ENCODE data around the gene FEM1C. TPM values are rescaled to one million over a fixed set of nuclear protein-coding genes. Genes with fewer than 3 reads are reported as not detected.

Gene FEM1C
- polyA plus RNA-seq, 1 donor (not counting 4 experiments of a cell fraction or from before 2014, with no cell fraction given), result 11.9 TPM

GRCh38 chr5:115545351-115545882, 842 bp upstream of the FEM1C start:
- no peak overlapping the region for H3K9ac ChIP-seq (ENCODE audit: control insufficient read depth, extremely low read depth, insufficient read depth, low read length)
- no peaks in the 10 kb centered on the region for H3K36me3 ChIP-seq (ENCODE audit: control insufficient read depth in 2 of 2, extremely low read depth in 1 of 2, insufficient read depth in 2 of 2, low read length in 2 of 2)
- no peaks in the 10 kb centered on the region for H3K27me3 ChIP-seq (ENCODE audit: control insufficient read depth, extremely low read depth, insufficient read depth, low read length)
- H4K20me1 ChIP-seq (ENCODE audit: control insufficient read depth, extremely low read depth, insufficient read depth, low read length), result peaks cover 3% of the 10 kb centered on the region
- TF ChIP-seq CTCF (optimal IDR thresholded peaks at IDR 0.05 in 1 of 3, IDR thresholded peaks at IDR 0.05 in 1 of 3, conservative IDR thresholded peaks at IDR 0.05 in 1 of 3; ENCODE audit: extremely low read depth in 1 of 3, insufficient read depth in 2 of 3, low read length in 3 of 3), result no peak
- dilution Hi-C loops (cut with MboI; ENCODE audit: extremely low pct_ligation_motif_present, low sequenced_read_pairs), result no loop called here
- H3K4me3 ChIP-seq (ENCODE audit: control insufficient read depth in 2 of 3, extremely low read depth in 1 of 3, insufficient read depth in 2 of 3, low read depth in 1 of 3, low read length in 3 of 3), result no peak overlapping the region
- peak overlapping the region; percentile 83 for H2AFZ ChIP-seq (ENCODE audit: control insufficient read depth, low read length)
- no peaks in the 10 kb centered on the region for H3K9me3 ChIP-seq (ENCODE audit: control insufficient read depth, low read depth, low read length)
- DNase-seq (ENCODE audit: low read depth, low spot score) (no peak), FAIRE-seq (no peak)
- H3K27ac ChIP-seq (ENCODE audit: control insufficient read depth, insufficient read depth, low read length), result peak overlapping the region; percentile 23
- no peaks in the 10 kb centered on the region for H3K9me1 ChIP-seq (ENCODE audit: control insufficient read depth, extremely low read depth, insufficient read depth, low read length)
- H3K4me1 ChIP-seq (ENCODE audit: control insufficient read depth, extremely low read depth, insufficient read depth, low read length), result peaks cover 10% of the 10 kb centered on the region
- peaks cover 37% of the 10 kb centered on the region for H3K79me2 ChIP-seq (ENCODE audit: control insufficient read depth, insufficient read depth, low read length)
- peak overlapping the region; percentile 60 for H3K4me2 ChIP-seq (ENCODE audit: control insufficient read depth, extremely low read depth, insufficient read depth, low read depth, low read length)

- dilution Hi-C loops (cut with MboI; ENCODE audit: extremely low pct_ligation_motif_present, low sequenced_read_pairs), result no loop called here
- peak overlapping the region; percentile 85 for H3K4me2 ChIP-seq (ENCODE audit: control insufficient read depth, extremely low read depth, insufficient read depth, low read depth, low read length)
- H4K20me1 ChIP-seq (ENCODE audit: control insufficient read depth, extremely low read depth, insufficient read depth, low read length), result peaks cover 3% of the 10 kb centered on the region
- H3K36me3 ChIP-seq (ENCODE audit: control insufficient read depth in 2 of 2, extremely low read depth in 1 of 2, insufficient read depth in 2 of 2, low read length in 2 of 2), result no peaks in the 10 kb centered on the region
- H3K9ac ChIP-seq (ENCODE audit: control insufficient read depth, extremely low read depth, insufficient read depth, low read length), result peak overlapping the region; percentile 91
- no peaks in the 10 kb centered on the region for H3K9me3 ChIP-seq (ENCODE audit: control insufficient read depth, low read depth, low read length)
- H3K9me1 ChIP-seq (ENCODE audit: control insufficient read depth, extremely low read depth, insufficient read depth, low read length), result no peaks in the 10 kb centered on the region
- H2AFZ ChIP-seq (ENCODE audit: control insufficient read depth, low read length), result peak overlapping the region; percentile 60
- H3K79me2 ChIP-seq (ENCODE audit: control insufficient read depth, insufficient read depth, low read length), result peaks cover 51% of the 10 kb centered on the region
- H3K4me1 ChIP-seq (ENCODE audit: control insufficient read depth, extremely low read depth, insufficient read depth, low read length), result peaks cover 16% of the 10 kb centered on the region
- DNase-seq (ENCODE audit: low read depth, low spot score) (no peak), FAIRE-seq (no peak)
- peak overlapping the region; percentile 89 for H3K27ac ChIP-seq (ENCODE audit: control insufficient read depth, insufficient read depth, low read length)
- H3K27me3 ChIP-seq (ENCODE audit: control insufficient read depth, extremely low read depth, insufficient read depth, low read length), result no peaks in the 10 kb centered on the region
- peak overlapping the region; percentile 81 to 93 (median 92) for H3K4me3 ChIP-seq (ENCODE audit: control insufficient read depth in 2 of 3, extremely low read depth in 1 of 3, insufficient read depth in 2 of 3, low read depth in 1 of 3, low read length in 3 of 3)
- TF ChIP-seq CTCF (optimal IDR thresholded peaks at IDR 0.05 in 1 of 3, IDR thresholded peaks at IDR 0.05 in 1 of 3, conservative IDR thresholded peaks at IDR 0.05 in 1 of 3; ENCODE audit: extremely low read depth in 1 of 3, insufficient read depth in 2 of 3, low read length in 3 of 3), result no peak
- TF ChIP-seq EZH2 (IDR thresholded peaks at IDR 0.05; ENCODE audit: low read length), result no peak
Measured at GRCh38 chr5:115544043-115544435, 536 bp downstream of the FEM1C start.
